Endodermal cell (in vitro differentiated cells): ENCODE data around the gene VWA1. TPM values are rescaled to one million over a fixed set of nuclear protein-coding genes. Genes with fewer than 3 reads are reported as not detected.
"Not testable (repeated sequence)": the region's sequence is repeated elsewhere in the genome, so short reads cannot be mapped to it uniquely, and the experiment has no call there.

Source experiments
- DNase-seq: peaks from one replicate; pipeline ENCODE4 v3.0.0-alpha.2; 2017
- H3K27ac ChIP-seq: 2 replicates; pipeline ENCODE4 v1.5.1; 2013; ENCODE audit warnings: mild to moderate bottlenecking, low read depth, low read length, moderate library complexity
- H3K27me3 ChIP-seq: 2 replicates; pipeline ENCODE4 v1.6.1; 2013; ENCODE audit warnings: mild to moderate bottlenecking, low read length, moderate library complexity; ENCODE audit not compliant: insufficient read depth, control insufficient read depth, poor library complexity, severe bottlenecking
- H3K36me3 ChIP-seq: 2 replicates; pipeline ENCODE4 v1.7.0; 2013; ENCODE audit warnings: mild to moderate bottlenecking, low read length, moderate library complexity; ENCODE audit not compliant: control insufficient read depth, insufficient read depth
- H3K4me1 ChIP-seq: one replicate; pipeline ENCODE4 v1.7.0; 2013; ENCODE audit warnings: low read length; ENCODE audit not compliant: control insufficient read depth, insufficient read depth
- H3K4me3 ChIP-seq: 2 replicates; pipeline ENCODE4 v1.5.1; 2013; ENCODE audit warnings: mild to moderate bottlenecking, low read length, moderate library complexity
- H3K9ac ChIP-seq: 2 replicates; pipeline ENCODE4 v1.6.1; 2013; ENCODE audit warnings: mild to moderate bottlenecking, low read length, moderate library complexity; ENCODE audit not compliant: poor library complexity, severe bottlenecking; ENCODE audit errors: extremely low read depth
- H3K9me3 ChIP-seq: 2 replicates; pipeline ENCODE4 v1.6.1; 2013; ENCODE audit warnings: mild to moderate bottlenecking, low read length, moderate library complexity; ENCODE audit not compliant: control insufficient read depth
- H3K27ac Mint-ChIP-seq: 2 replicates; pipeline ENCODE4 v1.8.0; 2020; ENCODE audit warnings: mixed read lengths
- H3K27me3 Mint-ChIP-seq: 2 replicates; pipeline ENCODE4 v1.8.0; 2021; ENCODE audit warnings: mild to moderate bottlenecking, mixed read lengths; ENCODE audit not compliant: insufficient read depth
- H3K36me3 Mint-ChIP-seq: 2 replicates; pipeline ENCODE4 v1.8.0; 2020; ENCODE audit warnings: low read depth, mixed read lengths
- H3K4me1 Mint-ChIP-seq: 2 replicates; pipeline ENCODE4 v1.8.0; 2020; ENCODE audit warnings: mixed read lengths
- H3K4me3 Mint-ChIP-seq: 2 replicates; pipeline ENCODE4 v1.8.0; 2020; ENCODE audit warnings: mild to moderate bottlenecking, moderate library complexity, mixed read lengths
- H3K9me3 Mint-ChIP-seq: 2 replicates; pipeline ENCODE4 v1.8.0; 2020; ENCODE audit warnings: mild to moderate bottlenecking, mixed read lengths
- WGBS, 2 experiments: methylation state at CpG; one replicate each; pipeline versions ENCODE4 v1.1.5 to v1.1.7; 2013; ENCODE audit warnings: missing lambda C conversion rate in 2 of 2, mixed read lengths in 1 of 2; ENCODE audit not compliant: insufficient coverage in 1 of 2, insufficient read length in 1 of 2; 5-methylcytosine and 5-hydroxymethylcytosine counted together
- total RNA-seq, 2 donors: library from RNA; stranded (reverse); fragmentation: NEBNext Ultra II Directional in 1 of 2; extraction: Animal tissue kit (Norgen Biotek cat#: 25700) in 1 of 2; gene quantifications; 2 replicates in 1 of 2; 3 replicates in 1 of 2; pipeline ENCODE4 v1.2.1, GENCODE V29; 2021
- TF ChIP-seq, protein P1 (sequence below): fragments of 200-600 bp; sonication (generic); conservative IDR thresholded peaks from 2 replicates; pipeline ENCODE4 v1.5.0; 2021; ENCODE audit warnings: antibody characterized with exemption, mild to moderate bottlenecking

VWA1 gene
- total RNA-seq, 2 donors from 2014 or later, result 12.7 to 17.4 TPM

DNA sequence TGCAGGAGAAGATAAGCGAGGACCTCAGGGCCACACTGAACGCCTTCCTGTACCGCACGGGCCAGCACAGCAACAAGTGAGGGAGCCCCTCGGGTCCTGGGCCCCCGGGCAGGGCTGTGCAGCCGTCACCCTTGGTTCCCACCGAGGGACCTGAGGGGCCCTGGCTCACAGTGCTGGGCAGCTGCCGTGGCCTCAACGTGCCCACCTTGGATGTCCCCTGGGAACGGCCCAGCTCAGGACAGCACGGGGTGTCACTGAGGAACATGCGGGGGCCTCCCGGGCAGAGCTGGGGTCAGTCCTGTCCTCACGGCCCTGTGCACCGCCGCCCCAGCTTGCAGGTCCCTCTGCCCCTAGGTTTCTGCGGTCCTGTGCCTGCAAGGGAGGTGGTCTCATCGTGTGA lies 23.7 kb downstream of the VWA1 start:
- not testable (repeated sequence) for H3K27ac ChIP-seq, H3K27me3 Mint-ChIP-seq, H3K4me1 Mint-ChIP-seq, H3K9me3 Mint-ChIP-seq, DNase-seq, H3K36me3 ChIP-seq, H3K4me1 ChIP-seq, H3K27ac Mint-ChIP-seq, H3K4me3 ChIP-seq, H3K27me3 ChIP-seq, H3K4me3 Mint-ChIP-seq, H3K9ac ChIP-seq, H3K9me3 ChIP-seq, H3K36me3 Mint-ChIP-seq
- 93% methylated on average over 13 of the region's 19 CpGs; no CpG with 5 or more reads in 1 of the 2 experiments for WGBS, 2 experiments

DNA sequence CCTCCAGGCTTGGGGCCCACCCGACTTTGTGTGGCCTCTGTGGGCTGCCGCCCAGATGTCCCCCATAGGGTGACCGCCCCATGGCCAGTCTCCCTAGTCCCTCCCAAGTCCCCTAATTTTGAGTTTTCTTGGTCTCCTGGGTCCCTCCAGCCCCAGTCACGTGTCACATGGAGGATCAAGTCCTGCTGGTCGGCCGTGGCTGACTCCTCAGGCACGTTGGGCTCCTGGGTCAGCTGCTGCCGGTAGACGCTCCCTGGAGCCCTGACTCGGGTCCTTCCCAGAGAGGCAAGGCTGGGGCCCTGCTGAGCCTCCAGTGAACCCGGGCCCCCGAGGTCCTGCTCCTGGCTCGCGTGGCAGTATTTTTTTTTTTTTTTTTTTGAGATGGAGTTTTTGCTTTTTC lies 24.2 kb downstream of the VWA1 start:
- H3K4me3 Mint-ChIP-seq, H3K27me3 Mint-ChIP-seq, H3K4me3 ChIP-seq, H3K27ac ChIP-seq, DNase-seq, H3K4me1 ChIP-seq, H3K4me1 Mint-ChIP-seq, H3K36me3 Mint-ChIP-seq, H3K27me3 ChIP-seq, H3K27ac Mint-ChIP-seq, H3K9ac ChIP-seq, H3K36me3 ChIP-seq, H3K9me3 Mint-ChIP-seq, H3K9me3 ChIP-seq: not testable (repeated sequence)
- WGBS, 2 experiments, result 92 to 94% methylated on average over 6 to 14 of the region's 14 CpGs

DNA sequence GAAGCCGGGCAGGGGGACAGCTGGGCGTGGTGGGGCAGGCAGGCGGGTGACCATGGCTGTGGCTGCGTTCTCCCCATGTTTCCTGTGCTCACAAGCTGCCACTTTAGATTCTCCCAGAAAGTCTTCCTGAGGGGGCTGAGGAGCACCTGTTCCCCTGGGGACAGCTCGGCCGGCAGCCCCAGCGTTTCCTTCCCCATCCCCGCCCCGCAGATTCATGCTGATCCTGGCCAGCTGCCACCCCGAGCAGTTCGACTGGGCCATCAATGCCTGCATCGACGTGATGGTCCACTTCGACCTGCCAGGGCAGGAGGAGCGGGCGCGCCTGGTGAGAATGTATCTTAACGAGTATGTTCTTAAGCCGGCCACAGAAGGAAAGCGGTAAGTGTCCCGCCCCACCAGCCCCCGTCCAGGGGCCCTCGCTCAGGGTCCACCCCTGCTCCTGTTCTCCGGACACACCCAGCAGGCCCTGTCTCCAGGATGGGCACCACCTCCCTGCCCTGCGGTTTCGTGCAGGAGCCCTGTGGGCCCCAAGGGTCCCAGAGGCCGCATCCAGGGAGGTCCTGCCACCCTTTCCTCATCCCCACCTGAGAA lies 25.1 kb downstream of the VWA1 start:
- WGBS, 2 experiments, result 93 to 98% methylated on average over 24 to 27 of the region's 27 CpGs
- no peaks in the 10 kb centered on the region for H3K36me3 Mint-ChIP-seq
- Histone ChIP-seq H3K36me3 (no peaks in the 10 kb centered on the region), H3K4me1 (no peaks in the 10 kb centered on the region), H3K27me3 (no peaks in the 10 kb centered on the region), H3K27ac (no peak overlapping the region), H3K9me3 (no peaks in the 10 kb centered on the region), H3K4me3 (no peak overlapping the region), H3K9ac (no peak overlapping the region)
- no peak overlapping the region for H3K4me3 Mint-ChIP-seq
- H3K27me3 Mint-ChIP-seq, result peaks cover under 1% of the 10 kb centered on the region
- no peaks in the 10 kb centered on the region for H3K4me1 Mint-ChIP-seq
- TF ChIP-seq, protein P1, sequence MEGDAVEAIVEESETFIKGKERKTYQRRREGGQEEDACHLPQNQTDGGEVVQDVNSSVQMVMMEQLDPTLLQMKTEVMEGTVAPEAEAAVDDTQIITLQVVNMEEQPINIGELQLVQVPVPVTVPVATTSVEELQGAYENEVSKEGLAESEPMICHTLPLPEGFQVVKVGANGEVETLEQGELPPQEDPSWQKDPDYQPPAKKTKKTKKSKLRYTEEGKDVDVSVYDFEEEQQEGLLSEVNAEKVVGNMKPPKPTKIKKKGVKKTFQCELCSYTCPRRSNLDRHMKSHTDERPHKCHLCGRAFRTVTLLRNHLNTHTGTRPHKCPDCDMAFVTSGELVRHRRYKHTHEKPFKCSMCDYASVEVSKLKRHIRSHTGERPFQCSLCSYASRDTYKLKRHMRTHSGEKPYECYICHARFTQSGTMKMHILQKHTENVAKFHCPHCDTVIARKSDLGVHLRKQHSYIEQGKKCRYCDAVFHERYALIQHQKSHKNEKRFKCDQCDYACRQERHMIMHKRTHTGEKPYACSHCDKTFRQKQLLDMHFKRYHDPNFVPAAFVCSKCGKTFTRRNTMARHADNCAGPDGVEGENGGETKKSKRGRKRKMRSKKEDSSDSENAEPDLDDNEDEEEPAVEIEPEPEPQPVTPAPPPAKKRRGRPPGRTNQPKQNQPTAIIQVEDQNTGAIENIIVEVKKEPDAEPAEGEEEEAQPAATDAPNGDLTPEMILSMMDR, result no peak
- no peaks in the 10 kb centered on the region for H3K9me3 Mint-ChIP-seq
- H3K27ac Mint-ChIP-seq, result no peak overlapping the region
- DNase-seq, result no peak

DNA sequence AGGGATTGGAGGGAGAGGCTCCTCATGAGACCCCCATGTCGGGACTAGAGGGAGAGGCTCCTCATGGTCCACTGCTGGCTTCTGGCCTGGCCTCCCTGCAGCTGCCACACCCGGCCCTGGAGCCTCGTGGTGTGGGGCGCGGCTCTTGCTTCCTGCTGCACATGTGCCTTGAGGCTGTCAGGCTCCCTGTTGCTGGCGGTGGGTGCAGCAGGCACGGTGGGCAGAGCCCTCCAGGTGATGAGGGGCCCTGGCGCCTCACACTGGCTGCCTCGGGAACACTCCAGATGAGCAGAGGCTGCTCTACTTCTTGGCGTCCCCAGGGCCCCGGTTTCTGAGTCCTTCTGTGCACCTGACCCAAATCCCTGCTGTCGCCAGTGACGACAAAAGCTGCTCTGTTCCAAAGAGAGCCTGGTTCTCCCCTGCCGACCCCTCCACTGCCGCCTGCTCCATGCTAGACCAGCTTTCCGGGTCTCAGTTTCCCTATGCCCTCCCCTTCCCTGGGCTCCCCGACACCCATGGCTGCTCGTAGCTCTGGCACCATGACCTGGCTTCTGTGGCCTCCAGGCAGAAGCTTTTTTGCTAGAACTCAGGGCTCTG lies 26.3 kb downstream of the VWA1 start:
- Histone ChIP-seq H3K4me1 (no peaks in the 10 kb centered on the region), H3K9me3 (no peaks in the 10 kb centered on the region), H3K27me3 (no peaks in the 10 kb centered on the region), H3K36me3 (no peaks in the 10 kb centered on the region), H3K4me3 (no peak overlapping the region), H3K27ac (no peak overlapping the region), H3K9ac (no peak overlapping the region)
- TF ChIP-seq, protein P1, result no peak
- H3K9me3 Mint-ChIP-seq, result no peaks in the 10 kb centered on the region
- H3K27me3 Mint-ChIP-seq, result peaks cover 3% of the 10 kb centered on the region
- H3K27ac Mint-ChIP-seq, result no peak overlapping the region
- no peak overlapping the region for H3K4me3 Mint-ChIP-seq
- no peaks in the 10 kb centered on the region for H3K4me1 Mint-ChIP-seq
- no peak for DNase-seq
- H3K36me3 Mint-ChIP-seq, result no peaks in the 10 kb centered on the region
- 89 to 90% methylated on average over 16 to 18 of the region's 18 CpGs for WGBS, 2 experiments
